GM18520 (cell line): ENCODE results near the gene OPN5.
"Not testable (repeated sequence)": the region's sequence is repeated elsewhere in the genome, so short reads cannot be mapped to it uniquely, and the experiment has no call there.

Experiments
- ATAC-seq: cut with Tn5 transposase; IDR thresholded peaks from one replicate; pipeline ENCODE4 v1.9.1; 2021; ENCODE audit not compliant: unreplicated experiment

Gene OPN5, protein sequence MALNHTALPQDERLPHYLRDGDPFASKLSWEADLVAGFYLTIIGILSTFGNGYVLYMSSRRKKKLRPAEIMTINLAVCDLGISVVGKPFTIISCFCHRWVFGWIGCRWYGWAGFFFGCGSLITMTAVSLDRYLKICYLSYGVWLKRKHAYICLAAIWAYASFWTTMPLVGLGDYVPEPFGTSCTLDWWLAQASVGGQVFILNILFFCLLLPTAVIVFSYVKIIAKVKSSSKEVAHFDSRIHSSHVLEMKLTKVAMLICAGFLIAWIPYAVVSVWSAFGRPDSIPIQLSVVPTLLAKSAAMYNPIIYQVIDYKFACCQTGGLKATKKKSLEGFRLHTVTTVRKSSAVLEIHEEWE

DNA sequence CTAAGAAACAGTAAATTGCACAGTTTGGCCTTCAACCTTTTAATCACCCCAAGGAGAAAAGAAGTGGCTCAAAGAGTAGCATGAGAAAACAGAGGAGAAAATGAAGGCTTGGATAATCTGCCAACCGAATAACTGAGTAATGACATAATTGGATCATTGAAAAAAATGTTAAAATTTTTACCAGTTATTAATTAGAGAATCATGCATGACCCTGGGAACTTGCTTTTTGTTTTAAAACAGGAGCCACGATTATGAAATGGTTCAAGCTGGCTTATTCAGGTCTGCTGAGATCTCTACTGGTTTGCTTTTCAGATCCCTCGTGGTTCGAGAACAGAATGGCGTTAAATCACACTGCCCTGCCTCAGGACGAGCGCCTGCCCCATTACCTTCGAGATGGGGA lies at the start of gene OPN5:
Gene OPN5 (plus strand): TSS at position 301 of the 400 bp plus-strand sequence. CDS start 35 bp downstream, at position 336.
- no peak for ATAC-seq

DNA sequence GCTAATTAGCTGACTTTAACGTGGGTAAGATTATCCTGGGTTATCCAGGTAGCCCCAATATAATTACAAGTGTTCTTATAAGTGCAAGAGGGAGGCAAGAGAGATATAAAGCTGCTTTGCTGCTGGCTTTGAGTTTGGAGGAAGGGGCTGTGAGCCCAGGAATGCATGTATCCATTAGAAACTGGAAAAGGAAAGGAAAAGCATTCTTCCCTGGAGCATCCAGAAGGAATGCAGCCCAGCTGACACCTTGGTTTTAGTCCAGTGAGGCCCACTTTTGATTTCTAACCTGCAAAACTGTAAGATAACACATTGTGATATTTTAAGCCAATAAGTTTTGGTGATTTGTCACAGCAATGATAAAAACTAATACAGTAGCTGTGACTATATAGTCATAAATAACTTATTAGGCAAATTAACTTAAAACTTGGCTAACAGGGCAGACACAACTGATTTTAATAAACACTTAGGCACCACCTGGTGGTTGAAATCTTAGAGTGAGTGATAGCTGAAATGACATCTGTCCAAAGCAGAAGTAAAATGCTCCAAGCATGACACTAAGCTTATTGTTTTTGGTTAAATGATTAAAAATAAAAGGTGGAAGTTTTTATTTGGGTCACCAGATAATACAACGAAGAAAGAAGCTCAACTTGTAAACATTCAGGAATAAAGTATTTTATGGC lies 47.8 kb upstream of the OPN5 start:
- peak; percentile 70 for ATAC-seq

DNA sequence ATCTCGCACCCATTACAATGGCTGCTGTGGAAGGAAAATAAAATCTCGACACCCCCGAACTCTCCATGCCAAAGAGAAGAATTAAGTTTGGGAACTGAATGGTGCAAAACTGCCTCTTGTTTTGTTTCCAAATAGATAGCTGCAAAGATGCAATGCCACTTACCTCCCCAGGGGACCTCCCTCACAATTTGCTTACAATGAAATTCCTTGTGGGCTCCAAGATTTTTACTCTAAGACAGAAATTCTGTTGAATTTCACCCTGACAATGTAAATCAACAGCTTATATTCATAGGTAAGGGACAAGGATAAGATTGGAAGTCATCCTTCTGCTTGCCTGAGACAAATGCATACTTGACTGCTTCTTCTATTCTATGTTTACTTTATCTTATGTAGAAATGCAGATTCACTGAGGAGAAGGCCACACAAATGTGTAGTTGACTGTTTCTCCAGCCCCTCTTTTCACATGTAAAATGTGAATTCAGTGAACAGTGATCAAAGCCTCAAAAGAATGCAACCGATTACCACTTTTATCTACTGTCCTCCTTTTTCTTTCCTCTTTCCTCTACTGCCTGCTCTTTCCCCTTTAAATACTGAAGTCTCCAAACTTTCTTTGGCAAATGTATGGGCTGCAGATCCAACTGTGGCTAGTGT lies 46.9 kb upstream of the OPN5 start:
- ATAC-seq = no peak

DNA sequence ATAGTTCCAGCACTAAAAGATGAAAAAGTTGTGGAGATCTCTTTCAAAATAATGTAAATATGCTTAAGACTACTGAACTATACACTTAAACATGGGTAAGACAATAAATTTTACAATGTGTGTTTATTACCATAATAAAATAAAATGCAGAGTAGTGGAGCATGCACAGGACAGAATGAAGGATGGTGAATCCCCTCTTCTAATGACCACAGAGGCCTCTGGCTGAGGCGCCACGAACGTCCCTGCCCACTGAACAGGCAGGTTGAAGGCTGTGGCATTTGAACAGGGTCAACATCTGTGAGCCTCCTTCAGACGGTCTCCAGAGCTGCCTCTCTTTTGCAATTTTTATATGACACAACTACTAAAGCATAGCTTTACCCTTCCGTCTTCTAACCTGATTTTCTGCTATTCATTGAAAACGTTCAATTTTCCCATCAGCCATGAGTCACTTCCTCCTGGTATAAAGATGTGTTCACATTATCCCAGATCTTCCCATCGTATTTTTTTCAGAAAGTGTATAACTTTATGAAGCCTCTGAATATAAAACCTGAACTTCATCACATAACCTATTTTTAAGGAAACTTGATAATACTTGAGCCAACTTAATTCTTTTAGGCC lies 45.6 kb upstream of the OPN5 start:
- ATAC-seq = no peak

DNA sequence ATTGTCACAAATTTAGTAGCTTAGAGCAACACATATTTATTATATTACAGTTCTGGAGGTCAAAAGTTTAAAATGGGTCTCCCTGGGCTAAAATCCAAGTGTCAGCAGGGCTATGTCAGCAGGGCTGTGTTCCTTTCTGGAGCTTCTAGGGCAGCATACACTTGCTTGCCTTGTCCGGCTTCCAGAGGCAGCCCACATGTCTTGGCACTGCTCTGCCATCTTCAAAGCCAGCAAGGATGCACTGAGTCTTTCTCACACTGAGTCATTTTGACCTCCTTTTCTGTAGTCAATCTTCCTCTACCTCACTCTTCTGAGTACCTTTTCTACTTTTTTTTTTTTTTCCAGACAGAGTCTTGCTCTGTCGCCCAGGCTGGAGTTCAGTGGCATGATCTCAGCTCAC lies 44.4 kb upstream of the OPN5 start:
- no peak for ATAC-seq

DNA sequence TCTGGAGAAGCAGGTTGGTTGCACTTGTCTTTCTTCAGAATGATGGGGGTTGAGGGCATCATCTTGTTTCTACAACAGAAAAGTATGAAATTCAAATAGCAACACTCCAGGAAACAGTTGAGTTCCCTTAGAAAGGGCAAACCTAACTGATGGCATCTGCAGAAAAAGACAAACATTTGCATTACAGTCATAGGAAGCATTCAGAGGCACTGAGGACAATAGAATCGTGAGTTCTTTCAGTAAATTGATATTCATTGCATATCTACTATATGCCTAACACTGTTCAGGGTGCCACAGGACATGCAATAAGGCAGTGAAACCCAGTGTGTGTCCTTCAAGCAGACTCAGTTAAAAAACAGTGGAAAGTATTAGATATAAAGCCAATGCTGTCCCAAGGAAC lies 41.1 kb upstream of the OPN5 start:
- no peak for ATAC-seq

DNA sequence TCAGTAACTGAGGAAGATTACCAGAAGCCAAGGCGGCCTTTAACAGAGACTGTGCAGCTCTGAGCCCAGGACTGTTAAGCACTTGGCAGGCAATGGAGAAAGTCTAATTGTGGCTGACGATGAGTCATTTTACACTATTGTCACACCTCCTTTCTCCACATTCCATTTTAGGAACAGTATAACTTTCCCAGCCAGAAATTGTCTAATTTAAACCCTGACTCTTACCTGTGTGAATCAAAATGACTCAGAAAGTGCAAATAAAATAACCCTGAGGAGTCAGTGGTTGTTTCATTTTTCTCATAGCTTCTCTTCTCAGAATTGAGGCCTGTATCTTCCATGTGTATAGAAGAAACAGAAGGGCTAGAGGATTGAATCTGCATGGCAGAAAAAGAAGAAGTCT lies 40.0 kb upstream of the OPN5 start:
- no peak for ATAC-seq

DNA sequence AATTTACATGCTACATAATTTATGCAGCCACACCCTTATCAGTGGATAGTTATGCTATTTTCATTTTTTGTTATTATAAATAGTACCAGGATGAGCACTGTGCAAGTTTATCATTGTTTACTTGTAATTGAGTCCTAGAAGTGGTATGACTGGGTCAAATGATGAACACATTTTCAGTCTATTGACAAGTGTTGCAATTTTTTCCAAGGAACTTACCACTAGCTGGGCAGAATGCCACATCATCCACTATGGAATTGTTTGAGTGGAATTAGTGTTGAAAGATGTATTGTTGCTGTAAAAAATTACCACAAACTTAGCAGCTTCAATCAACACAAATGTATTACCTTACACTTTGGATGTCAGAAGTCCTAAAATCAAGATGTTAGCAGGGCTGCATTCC lies 38.1 kb upstream of the OPN5 start:
- ATAC-seq = no peak

DNA sequence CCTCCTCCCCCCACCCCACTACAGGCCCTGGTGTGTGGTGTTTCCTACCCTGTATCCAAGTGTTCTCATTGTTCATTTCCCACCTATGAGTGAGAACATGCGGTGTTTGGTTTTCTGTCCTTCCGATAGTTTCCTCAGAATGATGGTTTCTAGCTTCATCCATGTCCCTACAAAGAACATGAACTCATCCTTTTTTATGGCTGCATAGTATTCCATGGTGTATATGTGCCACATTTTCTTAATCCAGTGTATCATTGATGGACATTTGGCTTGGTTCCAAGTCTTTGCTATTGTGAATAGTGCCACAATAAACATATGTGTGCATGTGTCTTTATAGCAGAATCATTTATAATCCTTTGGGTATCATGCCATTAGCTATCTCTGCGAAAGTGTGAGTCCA lies 36.6 kb upstream of the OPN5 start:
- not testable (repeated sequence) for ATAC-seq

DNA sequence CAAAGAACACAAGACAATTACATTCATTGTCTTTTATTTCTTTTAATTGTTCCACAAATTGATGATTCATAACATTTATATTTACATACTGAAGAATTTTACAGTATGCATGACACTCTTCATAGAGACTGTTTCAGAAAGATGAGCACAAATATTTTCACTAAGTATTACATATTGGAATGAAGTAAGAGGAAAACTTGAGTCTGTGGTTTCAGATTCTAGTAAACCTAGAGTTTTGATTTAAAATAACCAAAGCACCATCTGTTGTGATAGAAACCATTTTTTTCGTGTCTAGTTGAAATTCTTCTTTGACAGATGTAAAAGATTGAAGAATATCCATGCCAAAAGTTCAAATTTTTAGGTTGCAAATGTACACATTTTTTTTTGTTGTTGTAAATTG lies 32.1 kb upstream of the OPN5 start:
- ATAC-seq = no peak

DNA sequence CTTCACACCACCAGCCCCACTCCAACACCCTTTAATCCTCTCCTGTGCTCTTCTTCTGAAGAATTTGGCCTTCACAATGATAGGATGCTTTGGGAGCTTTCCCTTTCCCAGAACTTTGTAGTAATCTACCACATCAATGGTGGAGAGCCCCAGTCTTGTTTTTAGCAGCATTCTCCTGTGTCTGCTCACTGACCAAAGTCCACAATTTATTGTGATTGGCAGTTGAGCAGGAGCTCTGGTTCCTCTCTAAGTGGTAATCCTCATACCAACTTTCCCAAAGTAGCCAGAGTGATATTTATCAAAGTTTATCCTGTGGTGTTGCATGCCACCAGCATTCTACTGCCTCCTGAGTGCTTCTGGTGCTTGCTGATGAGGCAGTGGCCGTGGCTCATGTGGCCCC lies 29.0 kb upstream of the OPN5 start:
- no peak for ATAC-seq

DNA sequence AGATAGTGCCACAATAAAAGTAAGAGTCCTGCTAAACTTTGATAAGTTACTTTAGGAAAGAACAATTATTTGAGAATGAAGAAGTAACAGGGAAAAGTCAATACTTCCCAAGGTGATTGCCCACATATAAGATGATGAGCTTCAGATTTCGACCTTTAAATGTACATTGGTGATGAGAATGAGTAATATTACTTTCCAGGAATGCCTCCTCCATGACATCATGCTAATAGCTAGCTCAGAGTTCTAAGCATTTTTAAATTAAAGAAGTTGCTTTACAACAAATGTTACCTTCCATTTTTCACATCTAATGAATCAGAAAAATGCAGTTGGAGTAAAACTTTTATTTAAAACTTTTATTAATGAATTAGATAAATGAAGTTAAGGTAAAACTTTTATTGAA lies 22.5 kb upstream of the OPN5 start:
- ATAC-seq = no peak

DNA sequence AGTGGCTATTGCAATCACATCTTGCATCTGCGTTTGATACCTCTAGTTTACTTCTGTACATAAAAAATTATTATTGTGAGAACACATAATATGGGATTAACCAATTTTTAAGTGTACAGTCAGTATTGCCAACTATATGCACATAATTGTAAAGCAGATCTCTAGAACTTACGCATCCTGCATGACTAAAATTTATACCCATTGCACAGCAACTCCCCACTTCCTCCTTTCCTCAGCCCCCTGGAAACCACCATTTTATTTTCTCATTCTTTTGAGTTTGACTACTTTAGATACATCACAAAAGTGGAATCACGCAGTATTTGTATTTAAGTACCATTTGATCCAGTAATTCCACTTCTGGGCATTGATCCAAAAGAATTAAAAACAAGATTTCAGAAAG lies 19.3 kb upstream of the OPN5 start:
- no peak for ATAC-seq

DNA sequence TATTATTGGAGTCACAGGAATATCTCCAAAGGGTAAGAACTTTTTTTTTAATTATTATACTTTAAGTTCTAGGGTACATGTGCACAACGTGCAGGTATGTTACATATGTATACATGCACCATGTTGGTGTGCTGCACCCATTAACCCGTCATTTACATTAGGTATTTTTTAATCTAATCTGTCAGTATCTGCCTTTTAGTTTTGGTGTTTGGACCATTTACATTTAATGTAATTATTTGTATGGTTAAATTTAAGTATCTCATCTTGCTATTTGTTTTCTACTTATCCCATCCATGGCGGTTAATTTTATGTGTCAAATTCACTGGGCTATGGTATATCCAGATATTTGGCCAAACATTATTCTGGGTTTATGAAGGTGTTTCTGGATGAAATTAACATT lies 15.4 kb upstream of the OPN5 start:
- ATAC-seq = no peak

DNA sequence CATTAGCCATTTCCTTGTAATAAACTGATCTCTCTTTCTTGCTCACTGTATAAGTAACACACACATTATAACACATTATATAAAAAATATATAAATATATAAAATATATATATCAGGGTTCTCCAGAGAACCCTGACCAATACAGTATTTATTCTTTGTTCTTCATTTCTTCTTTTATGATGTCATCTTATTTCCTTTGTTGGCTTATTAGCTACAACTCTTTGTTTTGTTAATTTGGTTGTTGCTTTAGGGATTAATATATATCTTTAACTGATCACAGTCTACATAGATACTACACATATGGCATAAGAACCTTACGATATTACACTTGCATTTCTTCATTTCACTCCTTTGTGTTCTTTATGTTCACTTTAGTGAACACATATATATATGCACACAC lies 14.7 kb upstream of the OPN5 start:
- ATAC-seq = no peak

DNA sequence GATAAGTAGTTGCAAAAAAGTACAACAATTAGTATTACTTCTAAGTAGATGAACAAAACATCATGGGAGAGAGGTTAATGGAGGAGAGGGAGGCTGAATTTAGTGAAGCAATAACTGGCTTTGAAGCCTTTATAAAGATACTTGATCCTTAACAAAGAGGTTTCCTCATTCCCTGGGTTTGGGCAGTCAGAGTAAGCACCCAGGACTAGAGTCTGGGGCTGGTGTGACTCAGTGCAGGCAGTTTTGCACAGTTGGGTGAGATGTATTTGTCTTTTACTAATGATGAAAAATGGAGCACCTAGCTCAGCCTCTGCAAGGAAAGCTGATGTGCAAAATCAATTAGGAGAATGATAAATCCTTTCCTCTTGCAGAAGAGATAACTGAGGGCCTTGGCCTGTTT lies 11.8 kb upstream of the OPN5 start:
- no peak for ATAC-seq

DNA sequence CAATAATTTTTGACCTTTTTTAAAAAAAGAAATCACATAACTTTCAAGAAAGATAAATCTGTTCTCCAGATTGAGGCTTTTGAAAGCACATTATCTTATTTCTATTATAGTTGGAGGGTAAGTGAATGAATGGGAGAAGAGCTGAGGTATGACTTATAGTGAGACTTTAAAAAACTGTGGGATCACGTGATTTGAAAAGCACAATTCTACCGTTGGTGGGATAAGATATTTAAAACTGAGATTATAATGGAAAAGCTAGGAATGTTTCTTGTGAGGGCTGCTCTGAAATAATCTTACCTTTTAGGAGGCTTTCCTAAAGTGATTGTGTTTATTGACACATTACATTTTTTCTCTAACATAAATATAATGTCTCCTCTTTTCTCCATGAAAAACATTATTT lies 9.5 kb upstream of the OPN5 start:
- ATAC-seq = no peak

DNA sequence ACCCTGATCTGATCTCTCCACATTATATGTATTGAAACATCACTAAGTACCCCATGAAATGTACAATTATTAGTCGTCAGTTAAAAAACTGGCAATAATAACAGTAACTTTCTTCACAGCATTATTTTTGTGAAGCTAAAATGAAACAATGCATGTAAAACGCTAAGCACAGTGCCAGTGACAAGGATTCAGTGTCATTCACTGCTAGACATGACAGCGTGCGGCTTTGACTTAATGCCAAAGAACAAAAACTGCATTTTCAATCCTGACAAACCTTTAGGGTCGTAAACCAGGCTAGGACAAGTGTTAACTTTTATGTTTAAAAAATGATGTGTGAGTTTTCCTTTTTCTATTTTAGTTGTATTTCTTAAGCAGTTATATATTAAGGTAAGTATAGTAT lies 8.8 kb upstream of the OPN5 start:
- no peak for ATAC-seq

DNA sequence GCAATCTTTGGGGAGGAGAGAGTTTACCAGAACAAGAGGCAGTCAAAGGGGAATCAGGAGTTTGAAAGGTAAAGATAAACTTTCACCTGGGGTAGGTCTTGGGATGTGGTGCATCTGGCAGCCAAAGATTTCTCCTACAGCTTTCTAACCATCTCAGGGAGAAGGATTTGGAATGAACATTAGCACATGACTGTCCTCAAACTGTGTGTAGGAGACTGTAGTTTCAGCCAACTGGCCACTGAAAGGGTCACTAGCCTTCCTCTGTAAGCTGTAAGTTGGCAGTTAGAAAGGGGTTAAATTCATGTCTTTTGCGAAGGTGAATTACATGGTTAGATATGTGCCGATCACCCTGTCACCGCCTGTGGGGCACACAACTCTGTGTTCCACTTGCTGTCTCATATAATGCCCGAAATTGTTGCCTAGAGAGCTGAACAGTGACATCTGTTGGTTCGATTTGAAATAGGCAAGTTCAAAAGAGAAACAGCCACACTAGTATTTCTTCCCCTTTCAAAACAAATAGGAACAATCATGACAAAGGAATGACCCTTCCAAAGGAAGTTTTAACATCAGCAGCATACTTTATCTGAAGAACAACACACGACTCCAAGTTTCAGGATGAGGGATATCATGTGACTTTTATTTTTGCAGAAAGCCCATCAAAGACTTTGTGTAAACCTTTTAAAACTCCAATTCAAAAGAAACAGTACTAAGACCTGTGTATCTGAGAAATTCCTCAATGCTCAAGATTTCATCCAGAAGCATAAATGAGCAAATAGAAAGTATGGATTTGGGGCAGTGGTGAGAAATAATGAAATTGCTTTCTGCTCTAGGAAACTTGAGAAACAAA lies 1.1 kb upstream of the OPN5 start:
- ATAC-seq = peak; percentile 75

DNA sequence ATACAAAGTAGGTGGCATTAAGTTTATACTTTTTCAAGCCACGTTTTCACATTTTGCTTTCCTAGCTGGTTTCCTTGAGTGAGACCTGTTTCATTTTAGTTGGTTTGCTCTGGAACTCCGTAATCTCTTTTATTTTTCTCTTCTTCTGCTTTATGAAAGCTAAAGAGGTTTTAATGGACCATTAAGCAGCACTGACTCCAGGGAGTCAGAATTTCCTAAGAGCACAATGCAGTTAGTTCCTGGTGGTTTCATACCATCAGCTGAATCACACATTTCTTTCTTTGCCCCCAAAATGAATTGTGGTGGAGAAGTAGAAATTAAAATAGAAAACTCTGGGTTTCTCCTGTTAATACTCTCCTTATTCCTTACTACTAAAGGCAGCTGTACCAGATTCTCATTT lies 3.4 kb downstream of the OPN5 start:
- ATAC-seq = no peak
